HG03442 (cell line): ENCODE results near the gene CDCA5.
A peak's percentile ranks its signal among the peaks of the same experiment; 100 is the strongest.

Experiments
- ATAC-seq: cut with Tn5 transposase; IDR thresholded peaks from one replicate; pipeline ENCODE4 v1.9.1; 2021; ENCODE audit warnings: mild to moderate bottlenecking, moderate library complexity; ENCODE audit not compliant: unreplicated experiment

The CDCA5 gene

DNA sequence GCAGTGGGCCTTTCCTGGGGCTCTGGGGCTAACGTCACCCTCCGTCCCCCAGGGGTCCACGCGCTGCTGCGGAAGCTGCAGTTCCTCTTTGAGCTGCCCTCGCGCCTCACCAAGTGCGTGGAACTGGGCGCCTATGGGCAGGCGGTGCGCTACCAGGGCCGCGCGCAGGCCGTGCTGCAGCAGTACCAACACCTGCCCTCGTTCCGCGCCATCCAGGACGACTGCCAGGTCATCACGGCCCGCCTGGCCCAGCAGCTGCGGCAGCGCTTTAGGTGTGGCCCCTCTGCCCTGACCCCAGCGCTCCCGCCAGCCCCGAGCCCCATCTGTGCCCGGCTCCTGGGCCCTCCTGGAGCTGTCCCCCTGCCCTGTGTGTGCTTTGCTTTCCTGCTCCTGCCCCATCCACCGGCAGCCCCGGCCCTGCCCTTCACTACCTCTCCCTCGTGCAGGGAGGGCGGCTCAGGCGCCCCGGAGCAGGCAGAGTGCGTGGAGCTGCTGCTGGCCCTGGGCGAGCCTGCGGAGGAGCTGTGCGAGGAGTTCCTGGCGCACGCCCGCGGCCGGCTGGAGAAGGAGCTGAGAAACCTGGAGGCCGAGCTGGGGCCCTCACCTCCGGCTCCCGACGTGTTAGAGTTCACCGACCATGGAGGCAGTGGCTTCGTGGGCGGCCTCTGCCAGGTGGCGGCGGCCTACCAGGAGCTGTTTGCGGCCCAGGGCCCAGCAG, 24.1 kb upstream of the CDCA5 start:
- ATAC-seq = no peak

DNA sequence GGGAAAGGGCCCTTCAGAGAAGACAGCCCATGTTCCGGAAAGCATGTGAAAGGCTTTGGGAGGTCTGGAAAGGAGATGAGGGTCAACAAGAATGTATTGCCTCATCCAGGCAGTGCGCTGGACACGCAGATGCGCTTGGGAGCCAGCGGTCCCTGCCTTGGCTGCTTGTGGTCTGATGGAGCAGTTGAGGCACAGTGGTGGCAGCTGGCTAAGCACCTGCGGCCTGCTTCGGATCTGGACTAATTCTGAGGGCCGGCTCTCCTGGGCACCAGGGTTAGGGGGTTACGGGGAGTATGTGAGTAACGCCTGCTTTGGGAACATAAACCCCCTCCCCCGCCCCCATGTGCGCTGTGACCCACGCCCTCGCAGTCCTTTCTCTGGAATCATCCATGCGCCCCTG, 23.2 kb upstream of the CDCA5 start:
- no peak for ATAC-seq

DNA sequence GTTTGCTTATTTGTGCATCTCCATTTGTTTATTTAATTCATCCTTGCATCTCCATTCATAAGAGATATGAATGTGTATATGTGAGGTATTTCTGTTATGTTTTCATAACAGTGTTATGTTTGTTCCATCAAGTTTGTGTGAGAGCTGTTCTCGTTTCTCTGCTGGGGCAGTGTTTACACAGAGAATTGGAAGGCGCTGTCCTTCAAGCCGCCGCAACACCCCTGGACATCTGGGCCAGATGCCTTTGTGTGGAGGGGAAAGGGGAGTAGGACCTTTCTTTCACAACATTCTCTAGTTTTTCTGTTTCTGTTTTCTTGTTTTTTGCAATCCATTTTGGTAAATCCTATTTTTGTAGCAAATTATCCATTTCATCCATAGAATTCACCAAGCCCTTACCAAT, 20.8 kb upstream of the CDCA5 start:
- no peak for ATAC-seq

DNA sequence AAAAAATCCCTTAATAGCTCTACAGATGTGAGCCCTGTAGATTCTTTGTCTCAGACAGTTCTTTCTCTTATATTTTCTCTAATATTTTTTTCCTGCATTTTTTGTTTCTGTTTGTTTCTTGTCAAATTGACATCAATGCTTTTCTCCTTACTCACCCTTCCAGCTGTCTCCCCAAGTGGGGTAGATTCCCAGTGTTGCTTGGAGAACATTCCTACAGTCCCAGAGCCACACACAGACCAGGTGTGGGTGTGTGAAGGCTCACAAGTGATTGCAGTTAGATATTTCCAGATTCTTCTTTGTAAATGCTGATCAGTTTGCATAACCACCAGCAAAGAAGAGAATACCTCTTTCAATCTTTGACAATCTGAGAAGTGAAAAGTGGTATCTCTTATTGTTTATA, 19.6 kb upstream of the CDCA5 start:
- ATAC-seq = no peak

DNA sequence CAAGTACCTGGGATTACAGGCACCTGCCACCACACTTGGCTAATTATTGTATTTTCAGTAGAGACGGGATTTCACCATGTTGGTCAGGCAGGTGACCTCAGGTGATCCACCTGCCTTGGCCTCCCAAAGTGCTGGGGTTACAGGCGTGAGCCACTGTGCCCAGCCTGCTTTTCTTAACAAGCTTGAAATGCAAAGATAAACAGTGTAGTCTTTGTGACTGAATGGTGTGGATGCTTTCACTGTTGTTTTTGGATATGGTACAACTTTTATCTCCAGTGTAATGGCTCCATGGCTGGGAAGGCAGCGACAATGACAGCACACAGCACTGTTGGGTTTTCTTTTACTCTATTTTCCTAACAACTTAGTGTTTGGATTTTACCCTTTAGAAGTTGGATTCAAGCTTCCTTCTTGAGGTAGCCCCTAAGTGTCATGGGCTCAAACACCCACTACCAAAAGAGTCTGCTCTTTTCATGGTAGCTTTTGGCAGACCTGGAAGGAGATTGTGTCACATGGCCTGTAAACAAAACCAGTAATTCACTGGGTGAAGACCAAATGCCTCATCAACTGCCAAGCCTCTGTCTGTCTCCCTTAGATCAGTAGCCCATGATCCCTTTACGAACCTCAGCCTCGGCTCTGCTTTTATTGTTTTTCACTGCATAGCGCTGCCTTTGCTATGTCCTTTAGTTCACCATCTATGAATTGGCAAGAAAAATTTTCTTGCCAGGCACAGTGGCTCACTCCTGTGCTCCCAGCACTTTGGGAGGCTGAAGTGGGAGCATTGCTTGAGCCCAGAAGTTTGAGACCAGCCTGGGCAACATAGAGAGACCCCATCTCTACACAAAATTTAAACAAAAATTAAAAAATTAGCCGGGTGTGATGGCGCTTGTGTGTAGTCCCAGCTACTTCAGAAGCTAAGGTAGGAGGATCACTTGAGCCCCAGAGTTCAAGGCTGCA, 18.6 kb upstream of the CDCA5 start:
- no peak for ATAC-seq

DNA sequence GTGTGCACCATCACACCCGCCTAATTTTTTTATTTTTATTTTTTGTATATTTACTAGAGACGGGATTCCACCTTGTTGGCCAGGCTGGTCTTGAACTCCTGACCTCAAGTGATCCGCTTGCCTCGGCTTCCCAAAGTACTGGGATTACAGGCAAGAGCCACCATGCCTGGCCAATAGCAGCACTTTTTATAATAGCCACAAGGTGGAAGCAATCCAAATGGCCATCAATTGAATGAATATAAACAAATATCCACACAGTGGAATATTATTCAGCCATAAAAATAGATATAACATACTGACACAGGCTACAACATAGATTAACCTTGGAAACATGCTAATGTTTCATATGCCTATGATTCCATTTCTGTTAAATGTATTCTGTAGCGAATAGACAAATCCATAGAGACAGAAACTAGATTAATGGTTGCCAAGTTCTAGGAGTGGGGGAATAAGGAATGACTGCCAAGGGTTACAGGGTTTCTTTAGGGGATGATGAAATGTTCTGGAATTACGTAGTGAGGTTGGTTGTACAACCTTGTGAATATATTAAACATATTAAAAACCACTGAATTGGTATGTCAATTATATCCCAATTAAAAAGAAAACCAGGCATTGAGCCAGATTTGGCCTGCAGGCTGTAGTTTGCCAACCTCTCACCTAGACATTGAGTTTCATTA, 17.0 kb upstream of the CDCA5 start:
- ATAC-seq = no peak

DNA sequence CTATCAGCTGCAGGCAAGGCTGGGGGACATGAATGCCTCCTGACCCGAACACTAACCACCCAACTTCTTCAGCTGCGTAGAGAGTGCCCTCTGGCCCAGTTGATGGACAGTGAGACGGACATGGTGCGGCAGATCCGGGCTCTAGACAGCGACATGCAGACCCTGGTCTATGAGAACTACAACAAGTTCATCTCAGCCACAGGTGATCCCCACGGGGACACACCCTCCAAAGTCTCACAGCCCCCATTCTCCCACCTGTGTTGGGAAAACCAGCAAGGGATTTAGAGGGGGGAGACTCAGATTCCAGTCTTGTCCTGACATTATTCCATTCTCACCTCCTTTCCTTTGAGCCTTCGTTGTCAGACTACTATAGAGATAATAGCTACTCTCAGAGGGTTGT, 13.1 kb upstream of the CDCA5 start:
- no peak for ATAC-seq

DNA sequence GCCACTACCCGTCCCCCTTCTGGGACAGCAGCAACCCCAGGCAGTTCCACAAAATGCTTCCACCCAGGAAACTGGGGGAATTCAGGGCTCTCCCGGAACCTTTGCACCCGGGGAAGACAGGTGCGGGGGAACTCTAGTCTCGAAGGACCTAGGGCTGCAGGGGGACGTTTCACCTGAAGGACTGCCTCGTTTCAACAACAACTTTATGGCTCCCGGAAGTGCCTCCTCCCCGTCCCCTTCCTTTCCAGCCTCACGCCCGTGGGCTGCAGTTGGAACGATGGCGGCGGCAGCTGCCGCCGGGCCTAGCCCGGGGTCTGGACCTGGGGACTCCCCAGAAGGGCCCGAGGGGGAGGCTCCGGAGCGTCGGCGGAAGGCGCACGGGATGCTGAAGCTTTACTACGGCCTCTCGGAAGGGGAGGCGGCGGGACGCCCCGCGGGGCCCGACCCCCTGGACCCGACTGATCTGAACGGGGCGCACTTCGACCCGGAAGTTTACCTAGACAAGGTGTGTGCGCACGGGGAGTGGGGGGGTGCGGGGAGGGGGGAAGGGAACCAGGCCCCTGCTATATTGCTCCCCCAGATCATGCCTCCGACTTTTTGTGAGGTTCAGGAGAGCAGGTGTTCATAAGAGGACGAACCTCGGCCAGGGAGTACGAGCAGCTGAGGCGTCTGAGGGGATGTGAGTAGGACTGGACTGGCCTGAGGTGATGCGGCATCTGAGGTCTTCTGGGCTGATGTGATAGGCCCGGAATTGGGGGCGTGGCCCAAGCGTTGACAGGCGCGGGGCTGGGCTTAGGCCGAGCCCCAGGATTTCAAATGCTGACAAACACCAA, 12.3 kb upstream of the CDCA5 start, which contains the start of gene VPS51:
VPS51 (plus strand) TSS at position 241 of the 833 bp plus-strand sequence; CDS start at position 278, 37 bp downstream.
- ATAC-seq = peak; percentile 75

DNA sequence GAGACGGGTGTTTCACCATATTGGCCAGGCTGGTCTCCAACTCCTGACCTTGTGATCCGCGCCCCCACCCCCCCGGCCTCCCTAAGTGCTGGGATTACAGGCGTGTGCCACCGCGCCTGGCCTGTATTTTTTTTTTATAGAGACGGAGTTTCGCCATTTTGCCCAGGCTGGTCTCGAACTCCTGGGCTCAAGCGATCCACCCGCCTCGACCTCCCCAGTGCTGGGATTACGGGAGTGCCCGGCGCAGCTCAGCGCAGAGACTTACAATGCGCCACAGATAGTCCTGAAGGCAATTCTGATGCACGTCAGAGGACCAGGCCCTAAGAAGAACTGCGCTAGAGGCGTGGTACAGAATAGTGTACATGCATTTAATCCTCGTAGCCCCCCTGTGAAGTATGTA, 11.6 kb upstream of the CDCA5 start:
- no peak for ATAC-seq

DNA sequence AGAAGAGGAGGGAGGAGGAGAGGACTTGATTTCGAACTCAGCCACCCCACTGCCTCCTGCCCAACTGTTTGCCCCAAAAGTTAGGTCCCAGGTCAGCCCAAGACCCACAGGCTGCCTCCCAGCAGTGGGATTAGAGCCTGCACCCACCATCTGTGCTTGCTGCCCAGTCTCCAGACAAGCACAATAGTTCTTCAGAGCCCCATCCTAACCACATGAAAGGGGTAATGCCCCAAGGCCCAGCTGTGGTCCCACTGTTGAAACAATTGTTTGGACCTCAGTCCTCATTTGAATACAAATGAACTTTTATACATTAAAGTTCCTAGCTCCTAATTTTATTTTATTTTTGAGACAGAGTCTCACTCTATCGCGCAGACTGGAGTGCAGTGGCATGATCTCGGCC, 6.8 kb upstream of the CDCA5 start:
- no peak for ATAC-seq

DNA sequence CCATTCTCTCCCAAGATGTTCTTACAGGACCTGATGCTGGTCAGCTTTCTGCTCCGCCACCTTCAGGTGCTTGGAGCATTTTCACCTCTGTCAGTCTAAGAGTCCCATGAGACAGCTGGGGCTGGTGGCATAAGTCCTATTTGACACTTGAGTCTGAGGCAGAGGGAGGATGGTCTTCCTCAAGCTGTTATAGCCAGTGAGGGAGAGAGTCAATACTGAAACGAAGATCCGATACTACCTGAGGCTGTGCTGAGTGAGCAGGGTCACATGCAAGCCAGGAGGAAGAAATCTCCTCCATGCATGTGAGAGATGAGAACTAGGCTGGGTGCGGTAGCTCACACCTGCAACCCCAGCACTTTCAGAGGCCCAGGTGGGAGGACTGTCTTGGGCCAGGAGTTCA, 5.8 kb upstream of the CDCA5 start:
- no peak for ATAC-seq

DNA sequence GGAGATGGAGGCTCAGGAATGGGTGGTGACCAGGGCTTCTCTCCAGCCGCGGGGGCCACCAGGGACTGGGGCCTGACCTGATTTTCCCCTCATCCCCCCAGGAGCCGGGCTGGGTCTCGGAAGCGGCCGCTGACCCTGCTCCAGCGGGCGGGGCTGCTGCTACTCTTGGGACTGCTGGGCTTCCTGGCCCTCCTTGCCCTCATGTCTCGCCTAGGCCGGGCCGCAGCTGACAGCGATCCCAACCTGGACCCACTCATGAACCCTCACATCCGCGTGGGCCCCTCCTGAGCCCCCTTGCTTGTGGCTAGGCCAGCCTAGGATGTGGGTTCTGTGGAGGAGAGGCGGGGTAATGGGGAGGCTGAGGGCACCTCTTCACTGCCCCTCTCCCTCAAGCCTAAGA, 4.0 kb upstream of the CDCA5 start:
- ATAC-seq = no peak

DNA sequence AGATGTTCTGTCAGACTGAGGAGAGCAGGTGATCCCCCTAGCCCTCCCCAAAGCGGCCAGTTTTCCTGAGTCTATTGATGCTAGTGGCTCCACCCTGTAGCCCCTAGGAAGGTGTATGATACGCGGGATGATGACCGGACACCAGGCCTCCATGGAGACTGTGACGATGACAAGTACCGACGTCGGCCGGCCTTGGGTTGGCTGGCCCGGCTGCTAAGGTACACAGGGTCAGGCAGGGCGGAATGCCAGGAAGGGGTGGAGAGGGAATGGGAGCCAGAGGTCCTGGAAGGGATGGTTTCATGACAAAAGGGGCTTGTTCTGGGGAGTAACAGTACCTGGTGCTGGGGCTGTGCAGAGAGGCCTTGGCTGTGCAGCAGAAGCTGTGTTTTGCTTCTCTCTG, 3.4 kb upstream of the CDCA5 start:
- no peak for ATAC-seq

DNA sequence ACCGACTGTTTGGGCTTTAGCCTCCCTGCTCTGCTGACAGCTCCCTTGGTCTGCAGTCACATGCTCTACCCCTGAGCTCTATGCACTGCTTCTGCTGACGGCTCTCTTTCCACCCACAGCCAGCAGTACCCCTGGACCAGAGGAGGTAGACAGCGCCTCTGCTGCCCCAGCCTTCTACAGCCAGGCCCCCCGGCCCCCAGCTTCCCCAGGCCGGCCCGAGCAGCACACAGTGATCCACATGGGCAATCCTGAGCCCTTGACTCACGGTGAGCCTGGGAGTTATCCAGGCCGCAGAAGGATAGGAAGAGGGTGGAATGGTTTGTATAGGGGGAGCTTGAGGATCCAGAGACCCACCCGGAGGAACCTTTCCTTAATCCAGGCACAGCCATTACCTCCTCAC, 3.0 kb upstream of the CDCA5 start:
- ATAC-seq = no peak

DNA sequence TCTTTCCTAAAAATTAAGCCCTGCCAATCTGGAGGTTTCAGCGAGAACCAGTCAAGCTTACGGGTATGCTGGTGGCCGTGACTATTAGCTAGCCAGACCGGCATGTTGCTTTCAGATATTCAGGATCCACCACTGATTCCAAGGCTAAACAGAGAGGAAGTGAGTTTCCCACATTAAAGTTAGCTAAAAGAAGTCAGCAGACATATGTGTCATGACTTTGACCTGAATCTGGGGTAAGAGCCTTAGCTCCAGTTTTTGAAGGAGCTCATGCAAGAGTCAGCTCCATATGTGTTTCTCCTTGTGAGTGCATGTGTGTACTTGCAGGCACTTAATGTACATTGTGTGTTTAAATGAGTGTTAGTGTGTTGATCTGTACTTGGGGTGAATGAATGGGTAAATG, 1.6 kb upstream of the CDCA5 start:
- ATAC-seq = no peak

DNA sequence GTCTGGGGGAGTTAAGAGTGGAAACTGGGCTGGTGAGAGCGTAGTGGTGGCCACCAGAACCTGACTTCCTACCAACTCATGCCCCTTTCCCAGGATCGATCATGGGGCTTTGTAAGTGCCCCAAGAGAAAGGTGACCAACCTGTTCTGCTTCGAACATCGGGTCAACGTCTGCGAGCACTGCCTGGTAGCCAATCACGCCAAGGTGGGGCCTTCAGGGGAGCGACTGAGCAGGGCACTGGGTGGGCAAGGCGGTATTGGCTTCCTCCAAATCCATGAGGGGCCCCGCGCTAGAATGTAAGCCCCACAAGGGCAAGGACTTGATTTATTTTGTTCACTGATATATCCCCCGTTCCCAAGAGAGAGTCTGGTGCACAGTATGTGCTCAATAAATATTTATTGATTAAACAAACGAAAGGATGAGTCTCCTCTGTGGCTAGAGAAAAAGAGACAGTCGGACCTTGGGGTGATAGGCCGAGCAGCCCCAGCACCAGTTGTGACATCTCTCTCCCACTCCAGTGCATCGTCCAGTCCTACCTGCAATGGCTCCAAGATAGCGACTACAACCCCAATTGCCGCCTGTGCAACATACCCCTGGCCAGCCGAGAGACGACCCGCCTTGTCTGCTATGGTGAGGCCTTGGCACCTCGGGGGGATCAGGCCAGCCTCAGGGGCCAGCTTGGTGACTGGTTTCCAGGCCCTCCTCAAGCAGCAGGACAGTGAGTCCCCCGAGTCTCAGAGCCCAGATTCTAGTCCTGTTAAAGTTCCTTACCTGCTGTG, 947 bp upstream of the CDCA5 start:
- no peak for ATAC-seq

DNA sequence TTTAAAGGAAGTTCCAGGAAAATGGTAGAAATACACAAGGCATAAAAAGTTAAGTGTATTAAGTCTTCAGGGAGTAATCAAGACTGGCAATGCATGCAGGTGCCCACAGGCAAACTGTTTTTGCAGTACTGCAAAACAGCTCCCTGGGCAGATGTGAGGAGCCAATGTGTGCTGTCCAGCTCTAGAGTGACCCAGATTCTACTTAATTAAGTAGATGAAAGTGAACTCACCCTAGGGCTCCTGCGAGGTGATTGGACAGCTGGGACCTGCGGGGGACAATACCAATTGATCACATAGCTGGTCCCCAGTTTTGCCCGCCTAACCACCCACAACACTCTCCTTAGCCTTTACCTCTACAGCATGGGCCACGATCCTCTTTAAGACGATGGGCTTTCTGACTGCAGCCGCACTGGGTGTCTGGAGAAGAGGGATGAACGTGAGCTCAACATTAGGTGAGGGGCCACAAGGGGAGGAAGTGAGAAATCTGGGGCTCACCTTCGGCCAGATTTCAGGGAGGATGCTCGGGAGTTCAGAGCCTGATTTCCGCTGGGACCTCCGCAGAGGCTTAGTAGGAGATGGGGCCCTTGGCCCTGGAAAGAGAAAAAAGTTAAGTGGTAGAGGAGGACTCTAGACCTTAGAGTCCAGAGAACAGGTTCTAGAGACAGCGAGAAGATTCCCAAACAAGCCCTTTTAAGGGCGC, 556 bp downstream of the CDCA5 start:
- ATAC-seq = peak; percentile 16

DNA sequence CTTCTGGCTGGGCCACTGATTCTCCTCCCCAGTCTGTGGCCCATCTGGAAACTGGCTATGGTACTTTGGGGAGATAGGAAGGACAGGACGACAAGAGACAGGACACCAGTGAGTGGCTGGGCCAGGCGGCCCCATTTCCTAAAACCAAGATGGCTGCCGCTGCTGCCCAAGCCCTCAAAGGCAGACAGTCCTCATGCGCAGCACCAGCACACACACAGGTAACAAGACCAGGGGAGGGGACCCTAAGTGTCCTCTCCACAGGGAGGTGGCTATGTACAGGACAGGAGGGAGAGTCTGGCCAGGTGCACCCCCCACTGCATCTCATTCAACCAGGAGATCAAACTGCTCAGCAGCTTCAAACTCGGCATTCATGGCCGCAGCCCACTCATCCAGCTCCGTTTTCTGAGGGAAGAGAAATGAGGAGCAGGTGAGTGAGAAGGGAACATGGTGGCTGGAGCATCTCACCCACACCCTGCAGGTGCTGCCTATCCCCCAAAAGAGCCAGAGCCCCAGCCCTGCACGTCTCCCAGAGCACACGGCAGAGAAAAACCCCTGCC, 5.0 kb downstream of the CDCA5 start:
- ATAC-seq = no peak

DNA sequence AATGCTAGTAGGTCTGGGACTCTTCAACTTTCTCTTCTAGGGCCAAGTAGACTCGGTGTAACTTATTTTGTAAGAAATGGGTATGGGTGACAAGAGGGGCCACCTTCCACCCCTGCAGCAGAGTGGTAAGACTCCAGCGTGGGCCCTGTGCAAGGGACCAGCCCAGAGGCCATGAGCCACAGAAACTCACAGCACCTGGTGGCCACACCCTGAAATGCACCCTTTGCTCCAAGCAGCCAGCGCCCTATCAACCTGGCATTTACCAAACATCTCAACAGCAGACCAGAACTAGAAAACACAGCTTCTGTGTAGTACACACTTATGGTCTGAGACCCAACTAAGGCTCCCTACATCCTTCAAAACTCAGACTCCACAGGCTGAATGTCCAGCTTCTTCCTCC, 5.7 kb downstream of the CDCA5 start:
- ATAC-seq = no peak
